SU-DHL-6 (cell line): ENCODE measurements around the gene KPNA1.
"Not testable (repeated sequence)": the region's sequence is repeated elsewhere in the genome, so short reads cannot be mapped to it uniquely, and the experiment has no call there.

ENCODE experiments used
- H2AFZ ChIP-seq: fragments of 200-600 bp; sonication (generic); 2 replicates; pipeline ENCODE4 v1.6.1; 2014; ENCODE audit warnings: low read depth, mild to moderate bottlenecking, moderate library complexity, mixed read lengths, antibody characterized with exemption, low read length; ENCODE audit not compliant: severe bottlenecking
- H3F3A ChIP-seq: fragments of 200-600 bp; shearing (Covaris generic); 2 replicates; pipeline ENCODE4 v1.6.0; 2016; ENCODE audit warnings: antibody characterized with exemption, mild to moderate bottlenecking; ENCODE audit not compliant: insufficient read depth
- H3K27ac ChIP-seq: fragments of 200-600 bp; sonication (generic); 2 replicates; pipeline ENCODE4 v1.5.1; 2016; ENCODE audit warnings: low read depth, mild to moderate bottlenecking, low read length, moderate library complexity, mixed read lengths
- H3K27me3 ChIP-seq: fragments of 200-600 bp; sonication (generic), shearing (Covaris generic); 2 replicates; pipeline ENCODE4 v1.6.0; 2014; ENCODE audit warnings: mild to moderate bottlenecking, low read length
- H3K36me3 ChIP-seq: fragments of 200-600 bp; sonication (generic); 2 replicates; pipeline ENCODE4 v1.6.1; 2014; ENCODE audit warnings: mild to moderate bottlenecking, low read length, mixed read lengths
- H3K4me2 ChIP-seq: fragments of 300-600, 200-600 bp; shearing (Covaris generic), sonication (generic); 2 replicates; pipeline ENCODE4 v1.6.0; 2014; ENCODE audit warnings: low read length, low read depth, mild to moderate bottlenecking; ENCODE audit not compliant: poor library complexity, severe bottlenecking
- H3K4me3 ChIP-seq: fragments of 200-600 bp; sonication (generic); 2 replicates; pipeline ENCODE4 v1.5.1; 2014; ENCODE audit warnings: antibody characterized with exemption, low read length, mild to moderate bottlenecking, mixed read lengths; ENCODE audit not compliant: insufficient read depth, poor library complexity, severe bottlenecking
- H3K79me2 ChIP-seq: fragments of 200-600 bp; sonication (generic); 2 replicates; pipeline ENCODE4 v1.6.1; 2014; ENCODE audit warnings: mild to moderate bottlenecking, low read length, moderate library complexity; ENCODE audit not compliant: insufficient read depth
- H3K9ac ChIP-seq: fragments of 200-600 bp; sonication (generic); 2 replicates; pipeline ENCODE4 v1.7.0; 2014; ENCODE audit warnings: mild to moderate bottlenecking, low read length
- H3K9me2 ChIP-seq: fragments of 200-600 bp; sonication (generic); replicated peaks from 2 replicates; pipeline ENCODE4 v1.6.1; 2014; ENCODE audit warnings: low read length; ENCODE audit not compliant: insufficient read depth
- H3K9me3 ChIP-seq: fragments of 200-600 bp; sonication (generic); 2 replicates; pipeline ENCODE4 v1.6.1; 2014; ENCODE audit warnings: low read length, mixed read lengths; ENCODE audit not compliant: insufficient read depth
- H4K20me1 ChIP-seq: fragments of 200-600 bp; sonication (generic); 2 replicates; pipeline ENCODE4 v1.6.1; 2014; ENCODE audit warnings: low read depth, mild to moderate bottlenecking, antibody characterized with exemption, low read length, moderate library complexity, mixed read lengths
- EZH2phosphoT487 ChIP-seq: fragments of 200-600 bp; sonication (generic), shearing (Covaris generic); conservative IDR thresholded peaks from 2 replicates; pipeline ENCODE4 v1.6.1; 2018; ENCODE audit warnings: mild to moderate bottlenecking, antibody characterized with exemption, low read length, moderate library complexity, mixed read lengths
- TF ChIP-seq, protein P1 (sequence below): fragments of 200-600 bp; sonication (generic); IDR thresholded peaks from one replicate; pipeline ENCODE4 v1.5.1; 2017; ENCODE audit warnings: antibody characterized with exemption, mild to moderate bottlenecking, low read length, moderate library complexity; ENCODE audit not compliant: insufficient read depth, poor library complexity, severe bottlenecking

The KPNA1 gene

DNA sequence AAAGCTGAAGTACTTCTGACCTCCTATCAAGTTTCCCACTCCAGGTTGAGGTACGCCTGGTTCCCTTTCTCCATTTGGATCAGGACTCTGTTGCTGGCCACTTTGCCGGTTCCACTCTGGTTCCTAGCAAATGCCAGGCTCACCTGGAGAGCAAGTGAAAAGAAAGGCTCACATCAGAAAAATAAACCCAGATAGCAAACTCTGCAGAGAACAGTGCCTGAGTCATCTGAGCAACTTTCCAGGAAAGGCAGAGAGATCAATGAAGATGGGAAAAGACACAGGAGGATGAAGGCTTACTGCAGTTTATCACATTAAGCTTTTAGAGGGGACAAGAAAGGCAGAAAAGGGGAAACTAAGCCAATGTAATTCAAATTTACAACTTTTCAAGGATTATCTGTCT is 57.0 kb downstream of the KPNA1 start:
- TF ChIP-seq EZH2phosphoT487 = no peak
- TF ChIP-seq, protein P1, sequence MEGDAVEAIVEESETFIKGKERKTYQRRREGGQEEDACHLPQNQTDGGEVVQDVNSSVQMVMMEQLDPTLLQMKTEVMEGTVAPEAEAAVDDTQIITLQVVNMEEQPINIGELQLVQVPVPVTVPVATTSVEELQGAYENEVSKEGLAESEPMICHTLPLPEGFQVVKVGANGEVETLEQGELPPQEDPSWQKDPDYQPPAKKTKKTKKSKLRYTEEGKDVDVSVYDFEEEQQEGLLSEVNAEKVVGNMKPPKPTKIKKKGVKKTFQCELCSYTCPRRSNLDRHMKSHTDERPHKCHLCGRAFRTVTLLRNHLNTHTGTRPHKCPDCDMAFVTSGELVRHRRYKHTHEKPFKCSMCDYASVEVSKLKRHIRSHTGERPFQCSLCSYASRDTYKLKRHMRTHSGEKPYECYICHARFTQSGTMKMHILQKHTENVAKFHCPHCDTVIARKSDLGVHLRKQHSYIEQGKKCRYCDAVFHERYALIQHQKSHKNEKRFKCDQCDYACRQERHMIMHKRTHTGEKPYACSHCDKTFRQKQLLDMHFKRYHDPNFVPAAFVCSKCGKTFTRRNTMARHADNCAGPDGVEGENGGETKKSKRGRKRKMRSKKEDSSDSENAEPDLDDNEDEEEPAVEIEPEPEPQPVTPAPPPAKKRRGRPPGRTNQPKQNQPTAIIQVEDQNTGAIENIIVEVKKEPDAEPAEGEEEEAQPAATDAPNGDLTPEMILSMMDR = no peak
- H3K27ac ChIP-seq = no peak overlapping the region

DNA sequence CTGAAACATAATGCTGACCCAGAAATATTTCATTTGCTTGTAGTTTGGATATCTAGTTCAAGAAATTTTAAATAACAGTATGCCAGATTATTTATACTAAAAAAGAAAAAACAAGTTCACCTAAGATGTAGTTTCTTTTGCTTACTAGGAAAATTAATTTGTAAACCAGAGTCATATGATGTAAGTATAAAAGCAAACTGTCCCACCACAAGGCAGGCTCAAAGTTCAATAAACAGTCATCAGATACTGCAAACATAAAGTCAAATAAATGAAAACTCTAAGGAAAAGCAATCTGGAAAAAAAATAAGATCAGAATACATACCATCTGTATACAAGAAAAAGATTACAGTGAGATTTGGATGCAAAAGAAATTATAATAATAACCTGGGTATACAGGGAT is 58.7 kb downstream of the KPNA1 start:
- no peak overlapping the region for H3K4me2 ChIP-seq
- H2AFZ ChIP-seq = no peak overlapping the region
- no peaks in the 10 kb centered on the region for H3K27me3 ChIP-seq
- H3K79me2 ChIP-seq = no peaks in the 10 kb centered on the region
- no peaks in the 10 kb centered on the region for H3K9me3 ChIP-seq
- H3F3A ChIP-seq = no peaks in the 10 kb centered on the region
- no peaks in the 10 kb centered on the region for H3K9me2 ChIP-seq
- TF ChIP-seq, protein P1 = no peak
- TF ChIP-seq EZH2phosphoT487 = no peak
- H3K36me3 ChIP-seq = peaks cover 31% of the 10 kb centered on the region
- H3K4me3 ChIP-seq = no peak overlapping the region
- no peak overlapping the region for H3K27ac ChIP-seq
- no peak overlapping the region for H3K9ac ChIP-seq
- no peaks in the 10 kb centered on the region for H4K20me1 ChIP-seq

More for the DNA sequence above, 57.0 kb downstream of the KPNA1 start:
- H3K4me2 ChIP-seq = no peak overlapping the region
- no peaks in the 10 kb centered on the region for H3K79me2 ChIP-seq
- no peaks in the 10 kb centered on the region for H3F3A ChIP-seq
- no peak overlapping the region for H2AFZ ChIP-seq
- no peak overlapping the region for H3K9ac ChIP-seq
- no peaks in the 10 kb centered on the region for H3K27me3 ChIP-seq
- H3K36me3 ChIP-seq = peaks cover 24% of the 10 kb centered on the region
- no peaks in the 10 kb centered on the region for H3K9me2 ChIP-seq
- no peaks in the 10 kb centered on the region for H4K20me1 ChIP-seq
- H3K4me3 ChIP-seq = no peak overlapping the region
- no peaks in the 10 kb centered on the region for H3K9me3 ChIP-seq

DNA sequence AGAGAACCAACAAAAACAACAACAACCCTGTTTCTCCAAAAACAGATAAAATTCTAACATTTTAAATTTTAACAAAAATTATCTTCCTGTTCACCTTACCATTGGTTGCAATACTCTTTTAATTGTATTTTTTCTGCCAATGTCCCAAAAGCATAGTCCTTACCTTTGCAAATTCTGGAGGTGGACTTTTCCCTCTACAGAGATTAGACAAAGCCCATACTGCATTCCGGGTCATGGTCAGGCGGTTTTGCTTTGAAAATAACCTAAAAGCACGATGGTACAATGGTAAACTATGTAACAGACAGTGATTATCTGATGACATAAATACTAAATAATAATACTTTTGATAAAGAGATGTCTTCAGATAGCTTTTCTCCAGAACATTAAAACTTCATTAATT is 63.4 kb downstream of the KPNA1 start:
- Histone ChIP-seq H4K20me1 (no peaks in the 10 kb centered on the region), H3K27ac (no peak overlapping the region), H3K79me2 (no peaks in the 10 kb centered on the region), H2AFZ (no peak overlapping the region), H3K27me3 (no peaks in the 10 kb centered on the region), H3K9ac (no peak overlapping the region), H3F3A (no peaks in the 10 kb centered on the region), H3K4me2 (no peak overlapping the region), H3K36me3 (peaks cover 33% of the 10 kb centered on the region), H3K4me3 (no peak overlapping the region), H3K9me2 (no peaks in the 10 kb centered on the region), H3K9me3 (no peaks in the 10 kb centered on the region)
- TF ChIP-seq EZH2phosphoT487 = no peak
- TF ChIP-seq, protein P1 = no peak

DNA sequence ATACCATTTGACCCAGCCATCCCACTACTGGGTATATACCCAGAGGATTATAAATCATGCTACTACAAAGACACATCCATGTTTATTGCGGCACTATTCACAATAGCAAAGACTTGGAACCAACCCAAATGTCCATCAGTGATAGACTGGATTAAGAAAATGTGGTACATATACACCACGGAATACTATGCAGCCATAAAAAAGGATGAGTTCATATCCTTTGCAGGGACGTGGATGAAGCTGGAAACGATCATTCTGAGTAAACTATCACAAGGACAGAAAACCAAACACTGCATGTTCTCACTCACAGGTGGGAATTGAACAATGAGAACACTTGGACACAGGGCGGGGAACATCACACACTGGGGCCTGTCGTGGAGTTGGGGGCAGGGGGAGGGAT is 66.5 kb downstream of the KPNA1 start:
- H3K79me2 ChIP-seq = not testable (repeated sequence)
- H3K36me3 ChIP-seq = peaks cover 21% of the 10 kb centered on the region; the same call in 1 of the 2 replicates

DNA sequence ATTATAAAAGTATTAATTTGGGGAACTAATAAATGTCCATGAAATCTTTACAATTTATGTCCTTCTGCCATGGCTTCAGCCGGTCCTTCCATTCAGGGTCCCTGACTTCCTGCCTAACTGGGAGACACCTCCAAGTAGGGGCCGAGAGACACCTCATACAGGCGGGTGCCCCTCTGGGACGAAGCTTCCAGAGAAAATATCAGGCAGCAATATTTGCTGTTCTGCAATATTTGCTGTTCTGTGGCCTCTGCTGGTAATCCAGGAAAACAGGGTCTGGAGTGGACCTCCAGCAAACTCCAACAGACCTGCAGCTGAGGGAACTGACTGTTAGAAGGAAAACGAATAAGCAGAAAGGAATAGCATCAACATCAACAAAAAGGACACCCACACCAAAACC is 70.2 kb downstream of the KPNA1 start:
- not testable (repeated sequence) for H2AFZ ChIP-seq, H3K9me2 ChIP-seq, H3K27me3 ChIP-seq, H3K4me3 ChIP-seq, H3K9ac ChIP-seq, H3K4me2 ChIP-seq, H3F3A ChIP-seq, H3K27ac ChIP-seq, H3K9me3 ChIP-seq, H4K20me1 ChIP-seq, H3K79me2 ChIP-seq
- H3K36me3 ChIP-seq = peaks cover 17% of the 10 kb centered on the region; the same call in 1 of the 2 replicates

More for the DNA sequence above, 66.5 kb downstream of the KPNA1 start:
- not testable (repeated sequence) for H3K4me3 ChIP-seq, H3K4me2 ChIP-seq, H3F3A ChIP-seq, H3K27ac ChIP-seq, H3K9ac ChIP-seq, H3K9me3 ChIP-seq, H3K27me3 ChIP-seq, H4K20me1 ChIP-seq, H2AFZ ChIP-seq, H3K9me2 ChIP-seq
